ENCODE results near the gene KLF9.

KLF9 gene

GRCh38 chr9:70421272-70422180 is 7.1 kb upstream of the KLF9 start:
- DNase-seq: peak; percentile 36

- peak; percentile 50 for DNase-seq
Measured at GRCh38 chr9:70420441-70421271, 6.2 kb upstream of the KLF9 start.

GRCh38 chr9:70419556-70420440 is 5.3 kb upstream of the KLF9 start:
- DNase-seq: peak; percentile 80

DNA sequence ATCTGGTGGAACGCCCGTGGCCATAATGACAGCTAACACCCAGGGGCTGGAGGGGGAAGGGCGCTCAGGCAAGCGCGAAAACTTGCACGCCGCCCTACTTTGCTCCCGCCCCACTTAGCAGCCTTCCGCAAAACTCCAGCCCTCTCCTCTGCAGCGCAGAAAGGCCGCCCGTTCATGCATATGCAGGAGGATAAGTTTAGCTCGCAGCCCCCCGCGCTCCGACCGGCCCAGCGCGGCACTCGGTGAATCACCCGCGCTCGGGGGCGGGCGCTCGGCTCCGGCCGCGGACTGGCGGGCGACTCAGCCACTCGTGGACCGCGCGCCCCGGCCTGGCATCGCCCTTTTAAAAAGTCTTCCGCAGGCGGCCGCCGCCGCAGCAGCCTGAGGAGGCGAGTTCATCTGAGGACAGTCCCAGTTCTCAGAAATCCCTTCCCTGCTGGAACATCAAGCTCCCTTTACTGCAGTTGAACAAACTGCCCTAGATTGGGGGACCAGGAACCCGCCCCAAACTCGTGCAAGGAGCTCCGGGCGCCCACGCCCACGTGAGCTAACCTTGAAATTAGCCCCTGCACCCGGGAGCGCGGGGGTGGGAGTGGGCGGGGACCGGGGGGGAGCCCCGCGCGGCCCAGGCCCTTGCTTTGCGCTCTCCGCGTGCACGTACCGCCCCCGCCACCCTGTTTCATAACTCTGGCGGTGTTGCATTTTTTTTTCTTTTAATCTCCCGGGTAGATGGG is 4.5 kb upstream of the KLF9 start:
- DNase-seq: peak; percentile 74

DNA sequence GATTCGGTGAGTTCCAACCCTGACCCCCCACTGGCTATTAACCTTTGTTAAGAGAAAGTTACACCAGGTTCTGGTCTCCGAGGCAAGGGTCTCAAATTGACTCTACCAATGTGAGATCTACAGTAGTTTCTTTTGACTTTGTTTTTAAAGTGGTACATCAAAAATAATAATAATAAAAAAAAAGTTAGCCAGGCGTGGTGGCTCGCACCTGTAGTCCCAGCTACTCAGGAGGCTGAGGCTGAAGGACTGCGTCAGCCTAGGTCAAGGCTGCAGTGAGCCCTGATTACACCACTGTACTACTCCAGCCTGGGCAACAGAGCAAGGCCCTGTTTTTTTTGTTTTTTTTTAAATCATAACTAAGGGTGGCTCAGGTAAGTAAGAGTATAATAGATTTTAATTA is 1.0 kb upstream of the KLF9 start:
- no peak for DNase-seq

DNA sequence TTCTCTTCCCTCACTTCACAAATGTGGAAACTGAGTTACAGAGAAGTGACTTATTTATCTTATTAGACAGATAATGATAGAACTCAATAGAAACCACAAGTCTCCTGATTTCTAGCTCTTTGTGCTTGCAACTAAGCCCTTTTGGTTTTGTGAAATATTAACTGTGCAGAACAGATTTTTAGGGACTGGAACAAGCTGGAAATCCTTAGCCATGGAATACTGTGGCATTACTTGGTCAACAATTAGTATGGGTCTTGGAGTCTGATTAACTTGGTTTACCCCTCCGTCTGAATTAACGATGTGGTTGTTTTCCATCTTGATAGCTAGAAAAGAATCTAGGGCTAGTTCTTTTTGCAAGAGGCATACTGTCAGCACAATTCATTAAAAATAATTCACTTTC is 584 bp upstream of the KLF9 start:
- no peak for DNase-seq

- DNase-seq: no peak
Measured at GRCh38 chr9:70413464-70413798, 1.0 kb downstream of the KLF9 start.

DNA sequence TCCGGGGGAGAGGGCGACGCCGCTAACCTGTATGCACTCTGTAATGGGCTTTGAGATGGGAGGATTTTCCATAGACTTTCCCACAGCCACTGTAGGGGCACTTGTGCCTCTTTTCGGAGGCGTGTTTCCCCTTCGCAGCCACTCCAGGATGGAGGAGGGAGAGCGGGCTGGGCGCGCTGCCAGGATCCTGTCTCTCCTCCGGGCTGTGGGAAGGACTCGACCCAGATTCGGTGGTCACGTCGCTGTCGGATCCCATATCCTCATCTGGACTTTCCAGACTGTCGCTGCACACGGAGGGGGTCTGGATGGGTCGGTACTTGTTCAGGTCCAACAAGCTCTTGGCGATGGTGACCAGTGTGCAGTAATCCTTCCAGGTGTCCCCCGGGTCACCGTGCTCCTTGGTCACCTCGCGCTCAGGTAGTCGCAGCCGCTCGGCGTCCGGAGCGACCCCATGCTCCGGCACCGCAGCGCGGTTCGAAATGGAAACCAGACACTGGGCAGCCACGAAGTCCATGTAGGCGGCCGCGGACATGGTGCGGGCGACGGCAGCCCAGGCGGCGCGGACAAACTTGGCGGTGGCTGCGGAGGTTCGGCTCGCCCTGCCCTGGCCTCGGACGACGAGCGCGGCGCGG is 1.5 kb downstream of the KLF9 start:
- DNase-seq: peak; percentile 29

DNA sequence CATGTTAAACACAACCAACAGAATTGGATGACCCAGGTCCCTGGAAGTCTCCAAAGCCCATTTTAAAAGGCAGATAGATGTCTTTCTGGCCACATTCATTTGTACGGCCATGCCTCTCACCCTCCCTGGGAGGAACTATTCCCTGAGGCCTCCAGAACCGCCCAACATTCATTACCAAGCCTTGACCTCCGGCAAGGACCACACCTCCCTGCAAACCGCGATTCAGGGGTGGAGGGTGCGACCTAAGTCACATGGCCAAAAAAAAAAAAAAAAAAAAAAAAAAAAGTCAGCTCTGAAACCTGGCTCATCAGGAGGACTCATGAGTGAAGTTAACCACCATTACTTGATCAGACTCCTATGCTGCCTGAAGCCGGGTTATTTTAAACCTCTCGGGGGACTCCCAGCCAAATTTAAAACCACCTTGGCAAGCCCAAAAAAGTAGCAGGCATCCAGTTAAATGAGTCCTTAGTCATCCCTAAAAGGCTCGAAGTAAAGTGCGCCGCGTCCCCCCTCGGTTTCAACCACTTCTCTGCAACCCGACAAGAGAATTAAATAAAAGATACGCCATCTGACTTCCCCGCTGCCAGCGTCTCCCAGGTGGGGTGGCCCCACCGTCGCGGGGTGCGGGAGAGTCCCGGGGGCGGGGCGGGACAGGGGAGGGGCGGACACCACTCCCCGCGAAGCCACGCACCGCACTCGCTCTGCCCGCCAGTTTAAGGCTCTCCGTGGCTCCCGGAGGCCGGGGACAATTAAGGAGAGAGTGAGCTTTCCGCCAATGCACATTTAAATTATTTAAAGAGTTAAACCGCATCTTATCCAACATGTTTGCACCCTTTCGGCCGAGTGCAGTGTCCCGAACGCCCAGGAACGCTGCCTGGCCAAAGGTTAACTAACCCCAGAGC is 2.3 kb downstream of the KLF9 start:
- peak; percentile 64 for DNase-seq

DNA sequence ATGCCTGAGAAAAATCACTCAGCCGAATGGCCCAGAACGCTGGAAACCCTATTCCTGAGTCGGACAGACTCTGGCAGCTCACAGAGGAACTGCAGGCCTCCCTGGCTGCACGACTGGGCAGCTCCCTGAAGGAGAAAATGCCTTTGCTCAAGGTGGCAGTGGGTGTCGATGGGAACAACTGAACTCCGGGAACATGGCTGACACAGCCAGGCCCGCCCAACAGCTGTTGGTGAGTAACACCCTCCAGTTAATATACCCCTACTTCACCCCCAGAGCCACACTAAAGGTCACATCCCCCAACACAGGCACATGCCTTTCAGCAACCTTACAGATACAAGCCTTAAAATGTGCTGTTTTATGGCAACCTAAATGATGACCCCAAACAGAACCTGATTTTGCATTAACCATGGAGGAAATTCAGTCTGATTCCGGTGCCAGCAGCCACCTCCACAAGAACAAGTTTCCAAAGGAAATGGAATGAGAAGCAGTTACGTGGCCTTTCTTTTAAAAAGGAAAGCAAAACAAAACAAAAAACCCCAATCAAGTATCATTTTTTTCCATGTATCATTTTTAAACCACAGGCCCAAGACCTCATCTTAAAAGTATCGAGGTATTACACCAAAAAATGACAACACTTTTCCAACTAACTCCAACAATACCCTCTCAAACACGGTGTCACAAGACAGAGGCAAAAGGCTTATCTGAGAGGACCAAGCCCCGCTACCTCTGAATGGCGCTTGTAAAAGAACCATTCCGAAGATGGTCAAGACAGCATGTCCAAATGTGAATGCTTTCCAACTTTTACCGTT is 3.1 kb downstream of the KLF9 start:
- peak; percentile 35 for DNase-seq

GRCh38 chr9:70410368-70410767 is 4.1 kb downstream of the KLF9 start:
- no peak for DNase-seq

DNA sequence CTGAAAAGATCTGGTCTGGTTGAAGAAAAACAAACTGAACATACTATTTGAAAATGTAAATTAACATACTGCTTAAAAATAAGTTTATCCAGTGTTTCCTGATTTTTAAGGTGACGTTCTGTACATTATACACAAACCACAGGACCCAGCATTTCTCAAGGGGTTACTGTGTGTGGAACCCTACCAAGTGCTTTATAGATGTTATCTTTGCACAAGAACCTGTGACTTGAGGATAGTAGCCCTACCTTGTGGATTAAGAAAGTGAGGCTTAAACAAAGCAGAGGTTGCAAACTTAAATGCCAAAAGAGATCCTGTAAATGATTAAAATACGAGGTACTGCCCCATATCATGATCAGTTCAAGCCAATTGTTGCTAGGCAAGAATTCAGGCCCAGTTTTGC is 4.7 kb downstream of the KLF9 start:
- no peak for DNase-seq

GRCh38 chr9:70409280-70409679 is 5.2 kb downstream of the KLF9 start:
- no peak for DNase-seq

DNA sequence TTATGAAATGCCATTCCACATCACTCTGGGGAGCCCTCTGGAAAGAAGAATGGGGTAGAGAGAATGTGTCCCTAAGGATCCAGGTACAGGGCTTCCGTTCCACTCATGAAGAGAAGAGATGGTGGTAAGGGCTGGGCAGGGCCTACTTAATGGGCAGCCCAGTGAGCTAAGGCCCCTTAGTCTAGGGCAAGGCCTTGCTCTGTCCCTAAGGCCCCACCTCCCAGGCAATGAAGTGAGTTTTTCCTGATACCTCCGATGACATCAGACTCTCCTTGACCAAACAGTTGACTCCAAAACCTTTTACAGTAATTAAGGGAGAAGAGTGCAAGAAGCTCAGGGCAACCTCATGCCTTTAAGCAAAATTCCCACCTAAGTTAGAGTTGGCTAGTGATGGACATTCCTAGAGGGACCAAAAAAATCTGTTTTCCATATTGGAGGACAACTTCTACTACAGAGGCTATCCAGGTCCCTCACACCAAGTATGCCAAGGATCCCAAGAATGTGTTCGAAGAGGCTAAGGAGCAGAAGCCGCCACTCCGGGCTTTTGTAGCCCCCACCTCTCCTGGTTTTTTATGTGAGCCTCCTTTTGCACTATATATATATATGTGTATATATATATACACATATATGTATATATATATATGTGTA is 5.9 kb downstream of the KLF9 start:
- DNase-seq: no peak

GRCh38 chr9:70407081-70407503 is 7.4 kb downstream of the KLF9 start:
- DNase-seq: no peak

GRCh38 chr9:70406434-70406862 is 8.0 kb downstream of the KLF9 start:
- no peak for DNase-seq

GRCh38 chr9:70405808-70406433 is 8.5 kb downstream of the KLF9 start:
- DNase-seq: no peak

DNA sequence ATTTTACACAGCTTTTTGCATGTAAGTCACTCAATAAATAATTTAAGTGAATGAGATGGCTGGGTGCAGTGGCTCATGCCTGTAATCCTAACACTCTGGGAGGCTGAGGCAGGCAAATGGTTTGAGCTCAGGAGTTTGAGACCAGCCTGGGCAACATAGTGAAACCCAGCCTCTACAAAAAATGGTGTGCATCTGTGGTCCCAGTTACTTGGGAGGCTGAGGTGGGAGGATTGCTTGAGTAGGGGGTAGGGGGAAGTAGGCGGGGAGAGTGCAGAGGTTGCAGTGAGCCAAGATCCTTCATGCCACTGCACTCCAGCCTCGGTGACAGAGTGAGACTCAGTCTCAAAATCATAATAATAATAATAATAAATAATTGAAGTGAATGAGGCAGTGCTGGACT is 10.2 kb downstream of the KLF9 start:
- DNase-seq: no peak

GRCh38 chr9:70403618-70404025 is 10.8 kb downstream of the KLF9 start:
- DNase-seq: no peak

Data from activated CD4-positive, alpha-beta T cell treated with anti-CD3 and anti-CD28 coated beads for 1 hour (primary cell).